Mammary epithelial cell (primary cell): ENCODE measurements around the gene VDR.

Source experiments
- CTCF ChIP-seq, 2 donors: IDR thresholded peaks in 1 of 2; conservative IDR thresholded peaks in 1 of 2; 2 replicates each; pipeline ENCODE4 v1.5.1; 2011 to 2012; ENCODE audit warnings: inconsistent platforms in 2 of 2, low read length in 2 of 2, mild to moderate bottlenecking in 2 of 2, control low read depth in 1 of 2, low read depth in 1 of 2; ENCODE audit not compliant: insufficient read depth in 1 of 2; ENCODE audit errors: extremely low read depth in 1 of 2
- EZH2 ChIP-seq: IDR thresholded peaks from 2 replicates; pipeline ENCODE4 v1.6.1; 2012; ENCODE audit warnings: low read length, inconsistent platforms, borderline replicate concordance

GRCh38 chr12:47876440-47876960 lies 28.3 kb downstream of the VDR start:
- TF ChIP-seq CTCF (conservative IDR thresholded peaks at IDR 0.05 in 1 of 2, IDR thresholded peaks at IDR 0.05 in 1 of 2; ENCODE audit: extremely low read depth in 1 of 2, insufficient read depth in 1 of 2, low read depth in 1 of 2, low read length in 2 of 2): peak; percentile 23 to 42
- TF ChIP-seq EZH2: no peak
